Dedifferentiated amniotic fluid mesenchymal stem cell (primary cell): ENCODE measurements around the gene LDLR.
"Not testable (repeated sequence)": the region's sequence is repeated elsewhere in the genome, so short reads cannot be mapped to it uniquely, and the experiment has no call there.

ENCODE experiments used
- DNase-seq: peaks from one replicate; pipeline ENCODE4 v3.0.0-alpha.2; 2016; ENCODE audit errors: extremely low spot score

Gene LDLR

DNA sequence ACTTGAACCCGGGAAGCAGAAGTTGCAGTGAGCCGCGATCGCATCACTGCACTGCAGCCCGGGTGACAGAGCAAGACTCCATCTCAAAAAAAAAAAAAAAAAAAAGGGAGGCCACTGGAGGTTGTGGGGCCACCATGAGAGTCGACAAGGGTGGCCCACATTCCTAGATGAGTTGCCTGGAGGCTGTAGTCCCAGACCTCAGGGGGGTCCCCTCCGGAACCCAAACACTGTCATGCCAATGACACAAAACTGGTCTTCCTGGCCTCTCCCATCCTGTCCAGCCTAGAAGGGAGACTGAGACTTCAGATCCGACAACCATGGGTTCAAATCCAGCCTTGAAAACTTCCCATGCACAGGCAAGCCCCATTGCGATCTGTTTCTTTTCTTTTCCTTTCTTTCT, 51.6 kb downstream of the LDLR start:
- no peak for DNase-seq

GRCh38 chr19:11141937-11142527, 52.8 kb downstream of the LDLR start:
- DNase-seq: no peak

DNA sequence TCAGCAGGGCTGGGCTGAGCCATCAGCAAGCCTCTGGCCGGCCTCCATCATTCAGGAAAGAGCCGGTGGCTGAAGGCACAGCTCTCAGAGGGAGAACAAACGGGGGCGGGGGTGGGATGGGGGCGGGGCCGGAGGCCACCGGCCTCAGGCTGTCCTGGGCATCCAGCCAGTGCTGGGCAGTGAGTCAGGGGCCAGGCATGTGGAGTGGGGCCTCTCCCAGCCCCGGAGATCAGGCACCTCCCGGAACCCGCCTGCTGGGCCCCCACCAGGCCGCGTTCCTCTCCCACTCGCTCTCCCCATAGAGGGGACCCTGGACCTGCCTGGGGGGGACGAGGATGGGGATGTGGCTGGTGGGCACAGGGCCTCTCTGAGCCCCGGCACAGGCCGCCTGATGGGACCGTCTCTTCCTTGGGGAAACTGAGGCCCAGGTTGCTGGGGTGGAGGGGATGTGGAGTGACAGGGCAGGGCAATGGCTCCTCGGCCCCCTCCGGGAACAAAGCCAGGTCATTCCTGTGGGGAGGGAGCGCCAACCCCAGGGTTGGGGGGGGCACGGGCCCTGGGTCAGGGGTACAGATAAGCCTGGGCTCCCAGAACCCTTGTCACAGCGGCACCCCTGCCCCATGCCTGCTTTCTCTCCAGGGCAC, 53.4 kb downstream of the LDLR start:
- peak; percentile 90 for DNase-seq

GRCh38 chr19:11145536-11145924, 56.3 kb downstream of the LDLR start:
- DNase-seq: no peak

DNA sequence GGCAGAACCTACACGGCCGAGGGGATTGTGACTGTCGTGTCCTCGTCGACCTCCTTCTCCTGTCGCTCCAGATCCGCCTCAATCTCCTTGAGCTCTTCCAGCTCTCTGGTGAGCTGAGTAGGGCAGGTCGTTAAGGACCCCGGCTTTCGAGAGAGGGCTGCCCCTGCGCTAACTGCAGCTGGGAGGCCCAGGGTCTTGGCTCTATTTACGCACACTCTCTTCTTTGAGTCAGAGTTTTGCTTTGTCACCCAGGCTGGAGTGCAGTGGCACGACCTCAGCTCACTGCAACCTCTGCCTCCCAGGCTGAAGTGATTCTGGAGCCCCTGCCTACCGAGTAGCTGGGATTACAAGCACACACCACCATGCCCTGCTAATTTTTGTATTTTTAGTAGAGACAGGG, 58.7 kb downstream of the LDLR start:
- no peak for DNase-seq

GRCh38 chr19:11151181-11151580, 61.9 kb downstream of the LDLR start:
- DNase-seq: no peak

GRCh38 chr19:11152318-11153062, 63.2 kb downstream of the LDLR start:
- DNase-seq: no peak

DNA sequence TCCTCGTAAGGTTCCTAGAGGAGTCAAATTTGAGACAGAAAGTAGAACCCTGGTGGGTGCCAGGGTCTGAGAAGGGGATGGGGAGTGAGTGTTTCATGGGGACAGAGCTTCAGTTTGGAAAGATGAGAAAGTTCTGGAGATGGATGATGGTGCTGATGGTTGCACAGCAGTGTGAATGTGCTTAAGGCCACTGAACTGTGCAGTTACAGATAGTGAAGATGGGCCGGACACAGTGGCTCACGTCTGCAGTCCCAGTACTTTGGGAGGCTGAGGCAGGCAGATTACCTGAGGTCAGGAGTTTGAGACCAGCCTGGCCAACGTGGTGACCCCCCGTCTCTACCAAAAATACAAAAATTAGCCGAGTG, 65.4 kb downstream of the LDLR start:
- DNase-seq: no peak

- DNase-seq: peak; percentile 98
These were observed 66.3 kb downstream of the LDLR start, which contains the start of gene SPC24 for GRCh38 chr19:11155373-11156120. TSS of gene SPC24 (minus strand) at chr19:11155782. CDS start at chr19:11155776, 6 bp downstream.

DNA sequence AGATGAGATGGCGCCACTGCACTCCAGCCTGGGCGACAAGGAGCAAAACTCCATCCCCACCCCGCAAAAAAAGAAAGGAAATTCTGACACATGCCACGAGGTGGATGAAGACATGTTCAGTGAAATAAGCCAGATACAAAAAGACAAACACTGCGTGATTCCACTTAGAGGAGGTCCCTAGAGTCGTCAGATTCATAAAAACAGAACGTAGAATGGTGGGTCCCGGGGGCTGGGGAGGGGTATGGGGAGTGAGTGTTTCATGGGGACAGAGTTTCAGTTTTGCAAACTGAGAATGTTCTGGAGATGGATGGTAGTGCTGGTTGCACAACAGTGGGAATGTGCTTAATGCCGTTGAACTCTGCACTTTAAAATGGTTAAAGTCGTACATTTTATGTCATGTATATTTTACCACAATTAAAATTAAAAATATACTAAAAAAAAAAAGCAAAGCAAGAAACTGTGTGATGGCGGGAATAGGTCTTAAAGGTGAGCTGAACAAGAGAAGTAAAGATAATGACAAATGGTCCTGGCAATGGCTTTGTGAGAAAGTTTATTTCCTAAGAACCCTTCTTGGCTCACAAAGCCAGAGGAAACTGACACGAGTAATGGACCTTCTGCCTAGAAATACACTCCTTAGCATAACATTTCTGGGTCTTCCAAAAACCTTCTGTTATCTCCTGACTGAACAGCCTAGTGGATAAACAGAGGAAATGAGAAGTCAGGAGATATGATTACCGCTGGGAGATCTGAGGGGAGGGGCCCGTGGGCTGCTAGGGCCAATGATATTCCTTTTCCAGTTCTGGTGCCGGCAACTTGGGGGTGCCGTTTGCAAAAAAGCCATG, 70.6 kb downstream of the LDLR start:
- DNase-seq: no peak

GRCh38 chr19:11160440-11160768, 71.1 kb downstream of the LDLR start:
- DNase-seq: not testable (repeated sequence)

DNA sequence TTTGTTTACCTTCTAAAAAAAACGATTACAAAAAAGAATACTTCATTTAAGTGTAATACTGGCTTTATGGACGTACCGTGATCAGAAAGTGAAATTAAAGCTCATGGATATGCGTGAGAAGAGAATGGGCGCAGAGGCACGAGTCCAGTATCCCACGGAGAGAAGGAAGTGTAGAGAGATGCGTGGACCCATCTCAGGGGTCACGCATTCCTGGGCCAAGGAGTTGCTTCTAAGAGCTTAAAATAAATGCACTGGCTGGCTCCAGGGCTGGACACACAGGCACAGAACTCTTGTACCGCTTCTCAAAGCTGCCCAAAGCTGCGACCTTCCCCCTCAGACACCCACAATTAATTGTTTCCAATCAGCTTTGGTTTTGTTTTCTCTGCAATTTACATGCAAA, 75.0 kb downstream of the LDLR start:
- DNase-seq: no peak

DNA sequence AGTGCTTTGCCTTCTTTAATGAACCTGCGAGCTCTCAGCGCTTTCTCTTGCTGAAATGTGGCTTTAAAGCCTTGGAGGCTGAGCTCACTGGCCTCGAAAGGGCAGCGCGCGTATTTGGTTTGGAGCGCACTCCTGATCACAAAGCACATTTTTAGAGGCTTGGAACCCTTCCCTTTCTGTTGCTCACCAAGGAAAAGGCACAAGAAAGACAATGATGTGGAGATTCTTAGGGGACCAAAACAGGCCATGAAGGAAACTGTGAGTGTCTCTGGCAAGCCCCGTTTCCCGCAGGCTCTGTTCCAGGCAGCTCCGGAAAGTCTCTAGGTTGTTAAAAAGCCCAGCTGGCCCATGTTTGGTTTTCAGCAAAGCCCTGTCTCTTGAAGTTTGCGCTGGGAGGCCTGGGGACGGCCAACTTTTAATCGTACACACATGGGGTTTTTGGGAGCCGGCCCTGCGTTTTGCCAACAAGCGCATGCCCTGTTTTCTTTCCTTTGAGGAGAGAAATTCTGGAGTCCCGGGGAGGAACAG, 75.7 kb downstream of the LDLR start:
- peak; percentile 43 for DNase-seq

- no peak for DNase-seq
These were observed 76.3 kb downstream of the LDLR start for GRCh38 chr19:11165486-11166030.

DNA sequence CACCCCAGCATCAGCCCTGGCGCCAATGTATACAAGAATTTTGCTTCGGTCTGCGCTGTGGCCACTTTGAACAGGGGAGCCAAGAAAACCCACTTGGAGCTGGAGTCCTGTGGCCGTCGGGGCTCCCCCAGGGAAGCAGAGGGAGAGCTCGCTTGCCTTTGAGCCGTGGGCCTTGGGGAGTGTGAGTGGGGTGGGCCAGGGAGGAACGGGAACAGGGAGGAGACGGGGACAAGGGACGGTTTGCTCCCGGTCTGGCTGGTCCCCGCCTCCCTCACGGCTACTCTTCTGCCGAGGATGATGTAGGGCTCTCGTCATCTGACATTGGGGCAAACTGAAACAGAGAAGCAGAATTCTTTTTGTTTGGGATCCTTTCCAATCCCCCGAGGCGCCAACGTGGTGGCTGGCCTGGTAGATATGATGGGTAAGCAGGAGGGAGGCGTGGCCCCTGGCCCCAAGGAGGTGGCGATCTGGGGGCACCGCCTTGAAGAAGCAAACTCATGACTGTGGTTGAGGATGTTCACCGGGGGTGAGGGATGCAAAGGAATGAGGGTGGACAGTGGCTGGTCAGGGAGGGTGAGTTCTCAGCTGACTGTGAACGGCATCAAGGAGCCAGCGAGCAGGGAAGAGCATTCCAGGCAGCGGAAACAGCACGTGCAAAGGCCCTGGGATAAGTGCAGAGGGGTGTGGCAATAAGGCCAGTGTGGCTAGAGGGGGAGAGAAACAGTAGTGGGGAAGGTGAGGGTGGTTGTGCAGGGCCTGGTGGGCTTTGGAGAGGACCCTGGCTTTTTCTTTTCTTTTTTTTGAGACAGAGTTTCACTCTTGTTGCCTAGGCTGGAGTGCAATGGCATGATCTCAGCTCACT, 77.2 kb downstream of the LDLR start:
- DNase-seq: peak; percentile 50

GRCh38 chr19:11168568-11168967, 79.3 kb downstream of the LDLR start:
- peak; percentile 85 for DNase-seq

- no peak for DNase-seq
These were observed 80.8 kb downstream of the LDLR start for GRCh38 chr19:11169896-11170678.

- no peak for DNase-seq
These were observed 81.9 kb downstream of the LDLR start for GRCh38 chr19:11171144-11171543.

- DNase-seq: no peak
These were observed 83.3 kb downstream of the LDLR start for GRCh38 chr19:11172576-11172975.
